Keratinocyte (primary cell): ENCODE results near the gene POMZP3. TPM values are rescaled to one million over a fixed set of nuclear protein-coding genes. Genes with fewer than 3 reads are reported as not detected.
A peak's percentile ranks its signal among the peaks of the same experiment; 100 is the strongest.
"Not testable (repeated sequence)": the region's sequence is repeated elsewhere in the genome, so short reads cannot be mapped to it uniquely, and the experiment has no call there.

Experiments
- DNase-seq: peaks from one replicate; pipeline ENCODE4 v3.0.0-alpha.2; 2011; ENCODE audit warnings: low read depth, missing footprints, low spot score
- FAIRE-seq: peaks from 2 replicates; lab custom pipeline; 2011; peaks lifted over from hg19 to GRCh38; lab: Jason Lieb, UNC
- H2AFZ ChIP-seq: 2 replicates; pipeline ENCODE4 v1.6.0; 2012; ENCODE audit warnings: low read length, control low read depth, inconsistent platforms; ENCODE audit not compliant: control insufficient read depth
- H3K27ac ChIP-seq: 2 replicates; pipeline ENCODE4 v1.5.1; 2011; ENCODE audit warnings: low read length; ENCODE audit not compliant: control insufficient read depth, insufficient read depth
- H3K27me3 ChIP-seq: 3 replicates; pipeline ENCODE4 v1.6.0; 2011; ENCODE audit warnings: low read length; ENCODE audit not compliant: control insufficient read depth, insufficient read depth; ENCODE audit errors: extremely low read depth
- H3K36me3 ChIP-seq, 2 experiments: 2 replicates in 1 of 2; 3 replicates in 1 of 2; pipeline ENCODE4 v1.5.1; 2011; ENCODE audit warnings: low read length in 2 of 2, mild to moderate bottlenecking in 1 of 2; ENCODE audit not compliant: control insufficient read depth in 2 of 2, insufficient read depth in 2 of 2; ENCODE audit errors: extremely low read depth in 1 of 2
- H3K4me1 ChIP-seq: 3 replicates; pipeline ENCODE4 v1.5.1; 2011; ENCODE audit warnings: low read length; ENCODE audit not compliant: control insufficient read depth, insufficient read depth; ENCODE audit errors: extremely low read depth
- H3K4me2 ChIP-seq: 3 replicates; pipeline ENCODE4 v1.6.0; 2011; ENCODE audit warnings: low read depth, low read length; ENCODE audit not compliant: control insufficient read depth, insufficient read depth; ENCODE audit errors: extremely low read depth
- H3K4me3 ChIP-seq, 3 experiments: fragments of 200-600 bp in 1 of 3; sonication (generic) in 1 of 3; 2 replicates in 2 of 3; 3 replicates in 1 of 3; pipeline ENCODE4 v1.5.1; 2011 to 2016; ENCODE audit warnings: low read length in 3 of 3, mild to moderate bottlenecking in 3 of 3, control low read depth in 2 of 3, inconsistent platforms in 1 of 3, low read depth in 1 of 3, mixed read lengths in 1 of 3, mixed run types in 1 of 3, moderate library complexity in 1 of 3; ENCODE audit not compliant: control insufficient read depth in 2 of 3, insufficient read depth in 2 of 3; ENCODE audit errors: extremely low read depth in 1 of 3
- H3K79me2 ChIP-seq: 2 replicates; pipeline ENCODE4 v1.6.0; 2012; ENCODE audit warnings: low read length; ENCODE audit not compliant: control insufficient read depth, insufficient read depth
- H3K9ac ChIP-seq: 3 replicates; pipeline ENCODE4 v1.6.0; 2011; ENCODE audit warnings: low read length; ENCODE audit not compliant: control insufficient read depth, insufficient read depth; ENCODE audit errors: extremely low read depth
- H3K9me1 ChIP-seq: 3 replicates; pipeline ENCODE4 v1.6.0; 2011; ENCODE audit warnings: low read length; ENCODE audit not compliant: control insufficient read depth, insufficient read depth; ENCODE audit errors: extremely low read depth
- H3K9me3 ChIP-seq: 2 replicates; pipeline ENCODE4 v1.5.1; 2012; ENCODE audit warnings: low read depth, low read length; ENCODE audit not compliant: control insufficient read depth
- H4K20me1 ChIP-seq: 3 replicates; pipeline ENCODE4 v1.6.0; 2011; ENCODE audit warnings: low read length; ENCODE audit not compliant: control insufficient read depth, insufficient read depth; ENCODE audit errors: extremely low read depth
- dilution Hi-C: fragments of 300-500 bp; cut with MboI; formaldehyde crosslinking; loops from one replicate; pipeline ENCODE4 v1.7.0; 2020; ENCODE audit warnings: low sequenced_read_pairs; ENCODE audit not compliant: extremely low pct_ligation_motif_present
- polyA plus RNA-seq, 5 experiments: library from polyadenylated mRNA; depleted of rRNA in 3 of 5; stranded (reverse) in 3 of 5; stranded (forward) in 1 of 5; unstranded in 1 of 5; fragments of >200 nt; gene quantifications; 1 replicate in 1 of 5; 2 replicates in 3 of 5; 3 replicates in 1 of 5; pipeline versions ENCODE4 v1.2.1 to v1.2.3, GENCODE V29; 2011 to 2012; ENCODE audit warnings: missing spikeins in 2 of 5, low read depth in 1 of 5, low replicate concordance in 1 of 5

The POMZP3 gene
- polyA plus RNA-seq, 1 donor (not counting 4 experiments of a cell fraction or from before 2014, with no cell fraction given), result 9.1 TPM

- H3K9me1 ChIP-seq, dilution Hi-C loops, H3K9me3 ChIP-seq, H3K36me3 ChIP-seq, H2AFZ ChIP-seq, H3K79me2 ChIP-seq, H3K27me3 ChIP-seq, H3K4me3 ChIP-seq, H4K20me1 ChIP-seq, H3K9ac ChIP-seq: not testable (repeated sequence)
- FAIRE-seq (peak; percentile 96), DNase-seq (peak; percentile 50)
- Histone ChIP-seq H3K27ac (peak overlapping the region; percentile 22), H3K4me1 (peaks cover 14% of the 10 kb centered on the region), H3K4me2 (peak overlapping the region; percentile 17)
Measured at GRCh38 chr7:76606027-76606426, 21.1 kb downstream of the POMZP3 start.

DNA sequence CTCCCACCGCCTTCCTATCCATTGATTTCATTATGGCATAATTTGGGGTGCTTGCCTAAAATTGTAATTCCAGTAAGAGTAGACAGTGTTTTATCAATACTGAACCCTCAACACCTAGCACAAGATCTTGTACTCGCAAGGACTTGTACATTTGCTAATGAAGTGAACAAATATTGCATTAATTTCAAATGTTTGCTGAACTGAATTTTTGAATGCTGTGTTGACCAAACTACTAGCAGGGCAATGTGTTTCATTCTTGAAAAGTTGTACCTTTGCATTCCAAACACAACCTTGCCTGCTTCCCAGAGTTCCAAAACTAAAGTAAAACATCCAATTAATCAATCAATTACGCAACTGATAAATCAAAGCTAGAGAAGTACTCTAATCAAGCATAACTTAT lies 26.4 kb downstream of the POMZP3 start:
- H3K27me3 ChIP-seq, H3K27ac ChIP-seq, H3K9me3 ChIP-seq, H3K79me2 ChIP-seq, DNase-seq, H4K20me1 ChIP-seq, H3K9me1 ChIP-seq, H3K36me3 ChIP-seq, dilution Hi-C loops, H3K9ac ChIP-seq, H2AFZ ChIP-seq, H3K4me3 ChIP-seq, H3K4me2 ChIP-seq: not testable (repeated sequence)
- peaks cover 11% of the 10 kb centered on the region for H3K4me1 ChIP-seq
- peak; percentile 67 for FAIRE-seq

GRCh38 chr7:76600116-76600482 lies 27.0 kb downstream of the POMZP3 start:
- FAIRE-seq, result not testable (repeated sequence)
- H3K27ac ChIP-seq, result peak overlapping the region; percentile 36

GRCh38 chr7:76598590-76599264 lies 28.4 kb downstream of the POMZP3 start:
- H3K9ac ChIP-seq, H2AFZ ChIP-seq, H3K27me3 ChIP-seq, H3K9me1 ChIP-seq, H3K4me2 ChIP-seq, H3K9me3 ChIP-seq, H3K36me3 ChIP-seq, H3K79me2 ChIP-seq, H4K20me1 ChIP-seq, dilution Hi-C loops, DNase-seq, H3K4me3 ChIP-seq: not testable (repeated sequence)
- H3K4me1 ChIP-seq, result peaks cover 11% of the 10 kb centered on the region
- peak; percentile 44 for FAIRE-seq
- peak overlapping the region; percentile 63 for H3K27ac ChIP-seq

More at GRCh38 chr7:76600116-76600482, 27.0 kb downstream of the POMZP3 start:
- H3K4me2 ChIP-seq, H3K9me3 ChIP-seq, dilution Hi-C loops, H3K4me3 ChIP-seq, H3K36me3 ChIP-seq, H2AFZ ChIP-seq, H3K79me2 ChIP-seq, H3K9ac ChIP-seq, H3K9me1 ChIP-seq, DNase-seq, H3K27me3 ChIP-seq, H4K20me1 ChIP-seq: not testable (repeated sequence)
- peaks cover 11% of the 10 kb centered on the region for H3K4me1 ChIP-seq

DNA sequence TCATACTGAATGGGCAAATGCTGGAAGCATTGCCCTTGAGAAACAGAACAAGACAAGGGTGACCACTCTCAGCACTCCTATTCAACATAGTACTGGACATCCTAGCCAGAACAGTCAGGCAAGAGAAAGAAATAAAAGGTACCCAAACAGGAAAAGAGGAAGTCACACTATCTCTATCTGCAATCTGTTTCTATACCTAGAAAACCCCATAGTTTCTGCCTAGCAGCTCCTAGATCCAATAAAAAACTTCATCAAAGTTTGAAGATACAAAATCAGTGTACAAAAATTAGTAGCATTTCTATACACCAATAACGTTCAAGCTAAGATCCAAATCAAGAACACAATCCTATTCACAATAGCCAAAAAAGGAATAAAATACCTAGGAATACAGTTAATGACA lies 29.8 kb downstream of the POMZP3 start:
- H3K9me1 ChIP-seq, dilution Hi-C loops, H3K36me3 ChIP-seq, H3K27ac ChIP-seq, H3K27me3 ChIP-seq, H3K9me3 ChIP-seq, H2AFZ ChIP-seq, H3K4me3 ChIP-seq, DNase-seq, FAIRE-seq, H4K20me1 ChIP-seq, H3K4me2 ChIP-seq, H3K9ac ChIP-seq: not testable (repeated sequence)
- Histone ChIP-seq H3K79me2 (peaks cover 10% of the 10 kb centered on the region), H3K4me1 (peaks cover 11% of the 10 kb centered on the region)
